GM10248 (cell line): Measurements from ENCODE around the gene SPG21.

Experiments used
- CTCF ChIA-PET: fragments of 300-600 bp; sonication (Branson Sonifier 250); formaldehyde crosslinking; extraction: SDS; loops from one replicate; lab custom pipeline; 2021; ENCODE audit warnings: antibody characterized with exemption; lab: Yijun Ruan, JAX
- POLR2A ChIA-PET: fragments of 350-650 bp; sonication (Branson Sonifier 250); formaldehyde crosslinking; extraction: SDS; loops from one replicate; lab custom pipeline; 2020; ENCODE audit warnings: antibody characterized with exemption; lab: Yijun Ruan, JAX
- DNase-seq: peaks from one replicate; pipeline ENCODE4 v3.0.0; 2012; ENCODE audit errors: extremely low spot score
- CTCF ChIP-seq: IDR thresholded peaks from 2 replicates; pipeline ENCODE4 v1.5.1; 2012; ENCODE audit warnings: mild to moderate bottlenecking, low read depth; ENCODE audit errors: extremely low read depth, missing control alignments, control extremely low read depth

The SPG21 gene

GRCh38 chr15:65033659-65034269, 44.0 kb upstream of the SPG21 start:
- ChIA-PET CTCF (interaction anchor here (0.6 to 2.5 kb wide), 27 partner anchors 9 to 367 kb away, joined by 3 to 22 read pairs (median 4); partner anchors contain the start of genes KBTBD13, PARP16, RNU5B-1 and SPG21), POLR2A (interaction anchor here (1.0 to 2.6 kb wide), 2 partner anchors 264 to 271 kb away, joined by 5 to 9 read pairs; partner anchors contain the start of gene RNU5B-1)
- TF ChIP-seq CTCF: peak; percentile 69
- DNase-seq: peak; percentile 60

- DNase-seq: no peak
- peak; percentile 50 for TF ChIP-seq CTCF
- ChIA-PET CTCF (interaction anchor here (0.9 to 2.5 kb wide), 17 partner anchors 9 to 368 kb away, joined by 3 to 22 read pairs (median 4); partner anchors contain the start of genes KBTBD13 and SPG21), POLR2A (interaction anchor here (2.6 kb wide), 1 partner anchor 272 kb away, joined by 9 read pairs; the partner anchor contains the start of gene RNU5B-1)
Measured at GRCh38 chr15:65032801-65033537, 43.3 kb upstream of the SPG21 start.

GRCh38 chr15:65029736-65030208, 40.1 kb upstream of the SPG21 start:
- ChIA-PET POLR2A (no interaction called here), CTCF (no interaction called here)
- no peak for DNase-seq
- TF ChIP-seq CTCF: no peak

- no peak for TF ChIP-seq CTCF
- ChIA-PET POLR2A (no interaction called here), CTCF (no interaction called here)
- DNase-seq: peak; percentile 99
Measured at GRCh38 chr15:65028921-65029735, 39.4 kb upstream of the SPG21 start, which contains the start of gene MTFMT. MTFMT (minus strand) TSS chr15:65029639; CDS start chr15:65029613, 26 bp downstream.

- POLR2A ChIA-PET: no interaction called here
- no peak for TF ChIP-seq CTCF
- no peak for DNase-seq
- CTCF ChIA-PET: no interaction called here
Measured at GRCh38 chr15:65028338-65028737, 38.6 kb upstream of the SPG21 start.

GRCh38 chr15:65027593-65027992, 37.9 kb upstream of the SPG21 start:
- CTCF ChIA-PET: no interaction called here
- DNase-seq: no peak
- POLR2A ChIA-PET: no interaction called here
- no peak for TF ChIP-seq CTCF
